Suprapubic skin (tissue), 4 donors: ENCODE measurements around the gene P2RY14.

Experiments used
- CTCF ChIP-seq, 2 donors: fragments of 200-600 bp in 1 of 2; fragments of 450-650 bp in 1 of 2; sonication (generic) in 1 of 2; IDR thresholded peaks; one replicate each; pipeline ENCODE4 v1.5.1; 2016 to 2019; ENCODE audit warnings: antibody characterized with exemption in 2 of 2, mild to moderate bottlenecking in 1 of 2, moderate library complexity in 1 of 2
- EP300 ChIP-seq: sonication (generic); formaldehyde crosslinking; IDR thresholded peaks from one replicate; pipeline ENCODE4 v1.6.1; 2017; ENCODE audit warnings: antibody characterized with exemption
- POLR2A ChIP-seq, 2 donors: fragments of 450-650 bp; IDR thresholded peaks; one replicate each; pipeline ENCODE4 v1.6.1; 2017; ENCODE audit warnings: antibody characterized with exemption in 2 of 2, mild to moderate bottlenecking in 2 of 2, moderate library complexity in 2 of 2
- POLR2AphosphoS5 ChIP-seq, 3 donors: sonication (generic); formaldehyde crosslinking; IDR thresholded peaks; one replicate each; pipeline ENCODE4 v1.6.1; 2017; ENCODE audit warnings: antibody characterized with exemption in 3 of 3

GRCh38 chr3:151285940-151286339 lies 7.6 kb upstream of the P2RY14 start:
- TF ChIP-seq CTCF (IDR thresholded peaks at IDR 0.05) (no peak), POLR2AphosphoS5 (IDR thresholded peaks at IDR 0.05) (no peak), EP300 (no peak), POLR2A (IDR thresholded peaks at IDR 0.05) (no peak)
